HepG2 (cell line): Measurements from ENCODE around the gene ADAMTSL4. TPM values are rescaled to one million over a fixed set of nuclear protein-coding genes. Genes with fewer than 3 reads are reported as not detected.

Source experiments
- AGO2 ChIP-seq: fragments of 200-400 bp; formaldehyde crosslinking; optimal IDR thresholded peaks from 2 replicates; pipeline ENCODE3; 2017; ENCODE audit warnings: mild to moderate bottlenecking, low read depth, low read length, moderate library complexity
- BCL6 ChIP-seq: IDR thresholded peaks from 2 replicates; pipeline ENCODE4 v1.6.1; 2016; ENCODE audit warnings: missing genetic modification reagents, missing compliant biosample characterization
- CHCHD3 ChIP-seq: sonication (generic); formaldehyde crosslinking; IDR thresholded peaks from 2 replicates; pipeline ENCODE4 v1.8.0; 2022; ENCODE audit warnings: mild to moderate bottlenecking, missing genetic modification reagents, moderate library complexity
- EED ChIP-seq: sonication (generic); formaldehyde crosslinking; IDR thresholded peaks from 2 replicates; pipeline ENCODE4 v1.5.0; 2020; ENCODE audit warnings: mild to moderate bottlenecking, missing genetic modification reagents
- FOXA3 ChIP-seq: IDR thresholded peaks from 2 replicates; pipeline ENCODE4 v1.6.1; 2016; ENCODE audit warnings: missing genetic modification reagents, missing compliant biosample characterization
- KDM4B ChIP-seq: sonication (generic); formaldehyde crosslinking; IDR thresholded peaks from 2 replicates; pipeline ENCODE4 v1.4.0; 2020; ENCODE audit warnings: missing genetic modification reagents
- KLF12 ChIP-seq: sonication (generic); formaldehyde crosslinking; IDR thresholded peaks from 2 replicates; pipeline ENCODE4 v1.4.0; 2020; ENCODE audit warnings: missing genetic modification reagents, borderline replicate concordance
- MBNL3 ChIP-seq: fragments of 250-450 bp; sonication (Bioruptor Pico); conservative IDR thresholded peaks from 2 replicates; pipeline ENCODE4 v1.8.0; 2022; ENCODE audit warnings: mild to moderate bottlenecking, inconsistent platforms
- MED1 ChIP-seq: sonication (generic); formaldehyde crosslinking; IDR thresholded peaks from 2 replicates; pipeline ENCODE4 v1.4.0; 2020; ENCODE audit warnings: missing genetic modification reagents
- MIXL1 ChIP-seq: IDR thresholded peaks from 2 replicates; pipeline ENCODE4 v1.6.1; 2016
- MTERF4 ChIP-seq: sonication (generic); formaldehyde crosslinking; IDR thresholded peaks from 2 replicates; pipeline ENCODE4 v1.8.0; 2023; ENCODE audit warnings: mild to moderate bottlenecking, missing genetic modification reagents
- PAXIP1 ChIP-seq: sonication (generic); formaldehyde crosslinking; conservative IDR thresholded peaks from 2 replicates; pipeline ENCODE4 v1.4.0; 2020; ENCODE audit warnings: mild to moderate bottlenecking, missing genetic modification reagents, moderate library complexity
- POLR2A ChIP-seq, 2 experiments: IDR thresholded peaks; 2 replicates each; pipeline ENCODE4 v1.6.1; 2011; ENCODE audit warnings: low read depth in 2 of 2, low read length in 2 of 2, mild to moderate bottlenecking in 1 of 2, moderate library complexity in 1 of 2; ENCODE audit not compliant: insufficient read depth in 1 of 2
- POLR2AphosphoS5 ChIP-seq: IDR thresholded peaks from 2 replicates; pipeline ENCODE4 v1.6.1; 2012; ENCODE audit warnings: low read depth, low read length
- SIN3A ChIP-seq: IDR thresholded peaks from 2 replicates; pipeline ENCODE4 v1.6.1; 2011; ENCODE audit warnings: low read depth, mild to moderate bottlenecking, control low read depth, low read length, borderline replicate concordance
- SOX6 ChIP-seq, 2 experiments: fragments of 450-650 bp in 1 of 2; sonication (generic) in 1 of 2; formaldehyde crosslinking in 1 of 2; IDR thresholded peaks; 2 replicates each; pipeline versions ENCODE4 v1.4.0 to v1.6.1; 2017 to 2020; ENCODE audit warnings: antibody characterized with exemption in 1 of 2, mild to moderate bottlenecking in 1 of 2, missing genetic modification reagents in 1 of 2
- STAG1 ChIP-seq: sonication (generic); formaldehyde crosslinking; IDR thresholded peaks from 2 replicates; pipeline ENCODE4 v1.4.0; 2020; ENCODE audit warnings: missing genetic modification reagents
- U2AF1 ChIP-seq: fragments of 200-400 bp; formaldehyde crosslinking; optimal IDR thresholded peaks from 2 replicates; pipeline ENCODE3; 2017; ENCODE audit warnings: mild to moderate bottlenecking, low read depth, low read length
- ZNF205 ChIP-seq: IDR thresholded peaks from 2 replicates; pipeline ENCODE4 v1.6.1; 2018; ENCODE audit warnings: missing biosample characterization, missing genetic modification reagents
- ZSCAN21 ChIP-seq: sonication (generic); formaldehyde crosslinking; IDR thresholded peaks from 2 replicates; pipeline ENCODE4 v1.8.0; 2022; ENCODE audit warnings: mild to moderate bottlenecking, missing genetic modification reagents, moderate library complexity, borderline replicate concordance
- ZSCAN31 ChIP-seq: sonication (generic); formaldehyde crosslinking; IDR thresholded peaks from 2 replicates; pipeline ENCODE4 v1.5.0; 2020; ENCODE audit warnings: low read depth, mild to moderate bottlenecking, missing genetic modification reagents
- polyA plus RNA-seq, 8 experiments: library from polyadenylated mRNA; depleted of rRNA in 3 of 8; stranded (reverse) in 7 of 8; unstranded in 1 of 8; fragments of >200 nt; fragmentation: Illumina TruSeq in 4 of 8; extraction: Trizol in 4 of 8; gene quantifications; 2 replicates each; pipeline versions ENCODE4 v1.2.1 to v1.2.3, GENCODE V29; 2011 to 2016; ENCODE audit warnings: low read depth in 4 of 8, missing spikeins in 1 of 8, mixed read lengths in 1 of 8; ENCODE audit not compliant: insufficient read depth in 1 of 8
- total RNA-seq, 5 experiments: library from RNA; depleted of rRNA; stranded (reverse); fragments of >200 nt; fragmentation: Illumina TruSeq; extraction: Trizol; gene quantifications; 2 replicates each; pipeline ENCODE4 v1.2.3, GENCODE V29; 2016; ENCODE audit warnings: low read depth in 1 of 5
- TF ChIP-seq, protein P1 (sequence below): IDR thresholded peaks from 2 replicates; pipeline ENCODE4 v1.6.1; 2016; ENCODE audit warnings: missing genetic modification reagents, missing compliant biosample characterization
- TF ChIP-seq, protein P2 (sequence below): sonication (generic); formaldehyde crosslinking; IDR thresholded peaks from 2 replicates; pipeline ENCODE4 v1.5.0; 2020; ENCODE audit warnings: mild to moderate bottlenecking, missing genetic modification reagents, borderline replicate concordance

The ADAMTSL4 gene
- total and polyA plus RNA-seq, 2 of the 13 experiments (the other 11 are each of a cell fraction or from before 2014, with no cell fraction given) = 3.9 to 16.4 TPM

DNA sequence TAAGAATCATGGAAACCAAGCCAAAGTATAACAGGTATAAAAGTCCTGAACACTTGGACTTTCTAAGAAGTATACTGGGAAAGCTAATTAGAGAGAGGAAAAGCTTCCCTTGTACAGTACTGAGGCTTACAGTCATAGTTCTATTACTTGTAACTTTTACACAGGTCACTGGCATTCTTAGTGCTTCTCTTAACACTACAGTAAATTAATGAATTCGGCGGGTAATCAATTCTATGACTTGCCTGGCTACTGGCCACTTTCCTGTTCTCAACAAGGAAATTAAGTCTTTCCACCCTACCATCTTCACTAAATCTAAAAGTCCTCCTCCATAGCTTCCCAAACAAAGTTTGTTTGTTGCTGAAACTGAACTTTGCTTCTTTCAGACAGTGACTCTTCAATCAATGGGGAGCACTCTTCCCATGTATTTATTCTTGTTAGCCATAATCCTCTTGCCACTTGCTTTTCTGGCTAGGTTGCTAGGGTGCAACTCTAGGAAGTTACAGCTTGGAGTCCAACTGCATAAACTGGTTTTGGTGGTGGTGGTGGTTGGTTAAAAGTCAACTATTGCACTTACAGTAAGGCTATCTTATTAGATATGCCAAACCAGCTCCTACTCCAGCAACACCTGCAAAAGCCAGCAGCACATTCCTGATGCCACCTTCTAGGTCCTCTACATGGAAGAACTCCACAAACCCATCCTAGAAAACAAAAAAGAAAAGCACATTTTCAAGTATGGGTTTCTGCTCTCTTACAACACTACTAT is 27.8 kb downstream of the ADAMTSL4 start (continued):
- TF ChIP-seq SOX6 (IDR thresholded peaks at IDR 0.05) = no peak
- TF ChIP-seq SOX6 (CRISPR knock-in tag; IDR thresholded peaks at IDR 0.05) = peak; percentile 46; the same call in 1 of the 2 replicates
- peak; percentile 9; the same call in 1 of the 2 replicates for TF ChIP-seq MED1 (CRISPR knock-in tag)
- peak in 1 of 2 experiments; percentile 72; a peak in 1 of 4 replicates for TF ChIP-seq POLR2A (IDR thresholded peaks at IDR 0.05; ENCODE audit: insufficient read depth in 1 of 2, low read depth in 2 of 2, low read length in 2 of 2)
- 0 out of 2 replicates have a peak, but pooled peaks have one; percentile 8 for TF ChIP-seq STAG1 (CRISPR knock-in tag)
- peak; percentile 44; the same call in 1 of the 2 replicates for TF ChIP-seq SIN3A
- no peak for TF ChIP-seq EED
- peak; percentile 23; the same call in 1 of the 2 replicates for TF ChIP-seq BCL6 (CRISPR knock-in tag)
- no peak for TF ChIP-seq ZSCAN21
- no peak for TF ChIP-seq MTERF4 (CRISPR knock-in tag)
- peak; percentile 5 for TF ChIP-seq AGO2
- 0 out of 2 replicates have a peak, but pooled peaks have one; percentile 28 for TF ChIP-seq KDM4B (CRISPR knock-in tag)
- TF ChIP-seq ZNF205 (CRISPR knock-in tag) = no peak
- TF ChIP-seq ZSCAN31 (CRISPR knock-in tag) = 0 out of 2 replicates have a peak, but pooled peaks have one; percentile 28
- peak; percentile 16; the same call in 1 of the 2 replicates for TF ChIP-seq MIXL1 (CRISPR knock-in tag)
- TF ChIP-seq, protein P1, sequence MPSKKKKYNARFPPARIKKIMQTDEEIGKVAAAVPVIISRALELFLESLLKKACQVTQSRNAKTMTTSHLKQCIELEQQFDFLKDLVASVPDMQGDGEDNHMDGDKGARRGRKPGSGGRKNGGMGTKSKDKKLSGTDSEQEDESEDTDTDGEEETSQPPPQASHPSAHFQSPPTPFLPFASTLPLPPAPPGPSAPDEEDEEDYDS (CRISPR knock-in tag) = peak; percentile 52; the same call in 1 of the 2 replicates
- TF ChIP-seq, protein P2, sequence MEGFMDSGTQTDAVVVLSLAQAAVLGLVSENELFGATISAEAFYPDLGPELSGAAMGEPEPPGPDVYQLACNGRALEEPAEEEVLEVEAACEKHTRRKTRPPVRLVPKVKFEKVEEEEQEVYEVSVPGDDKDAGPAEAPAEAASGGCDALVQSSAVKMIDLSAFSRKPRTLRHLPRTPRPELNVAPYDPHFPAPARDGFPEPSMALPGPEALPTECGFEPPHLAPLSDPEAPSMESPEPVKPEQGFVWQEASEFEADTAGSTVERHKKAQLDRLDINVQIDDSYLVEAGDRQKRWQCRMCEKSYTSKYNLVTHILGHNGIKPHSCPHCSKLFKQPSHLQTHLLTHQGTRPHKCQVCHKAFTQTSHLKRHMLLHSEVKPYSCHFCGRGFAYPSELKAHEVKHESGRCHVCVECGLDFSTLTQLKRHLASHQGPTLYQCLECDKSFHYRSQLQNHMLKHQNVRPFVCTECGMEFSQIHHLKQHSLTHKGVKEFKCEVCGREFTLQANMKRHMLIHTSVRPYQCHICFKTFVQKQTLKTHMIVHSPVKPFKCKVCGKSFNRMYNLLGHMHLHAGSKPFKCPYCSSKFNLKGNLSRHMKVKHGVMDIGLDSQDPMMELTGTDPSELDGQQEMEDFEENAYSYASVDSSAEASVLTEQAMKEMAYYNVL (CRISPR knock-in tag) = 0 out of 2 replicates have a peak, but pooled peaks have one; percentile 27
- peak; percentile 48; the same call in 1 of the 2 replicates for TF ChIP-seq PAXIP1 (CRISPR knock-in tag)
- TF ChIP-seq KLF12 (CRISPR knock-in tag) = peak; percentile 56; the same call in 1 of the 2 replicates
- TF ChIP-seq POLR2AphosphoS5 = peak; percentile 35; the same call in 1 of the 2 replicates
- TF ChIP-seq FOXA3 (CRISPR knock-in tag) = peak; percentile 34; the same call in 1 of the 2 replicates
- no peak for TF ChIP-seq U2AF1
- TF ChIP-seq MBNL3 = no peak
- TF ChIP-seq CHCHD3 (CRISPR knock-in tag) = no peak
